ENCODE measurements around the gene EFNA4. TPM values are rescaled to one million over a fixed set of nuclear protein-coding genes. Genes with fewer than 3 reads are reported as not detected.

The EFNA4 gene
- total RNA-seq, 1 experiment from 2014 or later, result 36.7 TPM

DNA sequence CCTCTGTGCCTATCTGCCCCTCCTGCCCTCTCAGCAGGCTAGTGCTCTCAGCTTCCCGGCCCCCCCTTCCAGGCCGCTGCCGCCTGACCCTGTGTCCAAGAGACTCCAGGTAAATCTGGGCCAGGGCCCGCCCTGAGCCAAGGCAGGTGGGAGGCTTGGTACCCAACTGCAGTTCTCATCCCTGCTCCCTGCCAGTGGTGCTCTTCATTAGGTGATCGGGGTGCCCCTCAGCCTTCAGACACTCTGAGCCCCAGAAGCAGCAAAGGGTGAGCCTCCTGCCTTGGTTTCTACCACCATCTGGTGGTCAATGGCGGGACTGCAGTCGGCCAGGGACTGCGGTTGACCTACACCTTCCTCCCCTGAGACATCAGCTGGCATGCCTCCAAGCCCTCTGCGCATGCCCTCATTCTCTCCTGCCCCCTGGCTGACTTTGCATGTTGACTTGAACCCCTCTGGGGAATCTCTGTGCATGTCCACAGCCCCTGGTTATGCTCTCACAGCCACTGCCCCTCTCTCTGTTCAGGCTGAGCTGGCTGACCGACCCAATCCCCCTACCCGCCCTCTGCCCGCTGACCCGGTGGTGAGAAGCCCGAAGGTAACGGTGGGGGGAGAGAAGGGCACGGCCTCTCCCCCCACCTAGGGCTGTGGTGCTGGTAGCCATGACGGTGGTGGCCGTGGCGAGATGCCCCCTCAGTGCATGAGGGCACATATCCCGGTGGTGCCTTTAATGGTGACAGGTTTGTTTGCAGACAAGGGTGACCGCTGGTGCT lies 2.0 kb upstream of the EFNA4 start:
- no peak for TF ChIP-seq EZH2phosphoT487 (IDR thresholded peaks at IDR 0.05; ENCODE audit: borderline replicate concordance, low read length)
- no peak for TF ChIP-seq EZH2 (IDR thresholded peaks at IDR 0.05; ENCODE audit: low read length, unreplicated experiment)
- TF ChIP-seq, protein P1, sequence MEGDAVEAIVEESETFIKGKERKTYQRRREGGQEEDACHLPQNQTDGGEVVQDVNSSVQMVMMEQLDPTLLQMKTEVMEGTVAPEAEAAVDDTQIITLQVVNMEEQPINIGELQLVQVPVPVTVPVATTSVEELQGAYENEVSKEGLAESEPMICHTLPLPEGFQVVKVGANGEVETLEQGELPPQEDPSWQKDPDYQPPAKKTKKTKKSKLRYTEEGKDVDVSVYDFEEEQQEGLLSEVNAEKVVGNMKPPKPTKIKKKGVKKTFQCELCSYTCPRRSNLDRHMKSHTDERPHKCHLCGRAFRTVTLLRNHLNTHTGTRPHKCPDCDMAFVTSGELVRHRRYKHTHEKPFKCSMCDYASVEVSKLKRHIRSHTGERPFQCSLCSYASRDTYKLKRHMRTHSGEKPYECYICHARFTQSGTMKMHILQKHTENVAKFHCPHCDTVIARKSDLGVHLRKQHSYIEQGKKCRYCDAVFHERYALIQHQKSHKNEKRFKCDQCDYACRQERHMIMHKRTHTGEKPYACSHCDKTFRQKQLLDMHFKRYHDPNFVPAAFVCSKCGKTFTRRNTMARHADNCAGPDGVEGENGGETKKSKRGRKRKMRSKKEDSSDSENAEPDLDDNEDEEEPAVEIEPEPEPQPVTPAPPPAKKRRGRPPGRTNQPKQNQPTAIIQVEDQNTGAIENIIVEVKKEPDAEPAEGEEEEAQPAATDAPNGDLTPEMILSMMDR (conservative IDR thresholded peaks at IDR 0.05; ENCODE audit: low read depth, low read length), result peak; percentile 99
- H3K36me3 ChIP-seq (ENCODE audit: low read depth, low read length), result peaks cover 34% of the 10 kb centered on the region
- no peaks in the 10 kb centered on the region for H3F3A ChIP-seq (ENCODE audit: low read length, unreplicated experiment)
- peaks cover 14% of the 10 kb centered on the region for H3K79me2 ChIP-seq (ENCODE audit: low read length)
- ATAC-seq, result peak; percentile 47
- H4K20me1 ChIP-seq (ENCODE audit: low read length), result no peaks in the 10 kb centered on the region
- no peaks in the 10 kb centered on the region for H3K9me2 ChIP-seq (replicated peaks; ENCODE audit: low read length)
- no peaks in the 10 kb centered on the region for H3K27me3 ChIP-seq (ENCODE audit: low read length)
- DNase-seq, result peak; percentile 97
- H3K4me1 ChIP-seq (ENCODE audit: insufficient read depth, low read length), result peaks cover 21% of the 10 kb centered on the region
- no TSS peak for BruUV-seq (replicated peaks)
- intact Hi-C loops (cut with micrococcal nuclease), result loop anchor here (2.0 to 5.0 kb wide), 2 partner anchors 17 to 89 kb away; partner anchors contain the start of genes CKS1B and SHC1
- H3K4me3 ChIP-seq (ENCODE audit: low read length), result no peak overlapping the region
- POLR2A ChIA-PET (ENCODE audit: unreplicated experiment), result no interaction called here
- no peak overlapping the region for H2AFZ ChIP-seq (ENCODE audit: low read length)
- H3K27ac ChIP-seq (ENCODE audit: low read length), result no peak overlapping the region
- CTCF ChIA-PET, result interaction anchor here (0.6 to 1.7 kb wide), 7 partner anchors 9 to 24 kb away, joined by 3 to 9 read pairs (median 4); partner anchors contain the start of gene EFNA3
- no peaks in the 10 kb centered on the region for H3K9me3 ChIP-seq (ENCODE audit: low read length)
- H3K4me2 ChIP-seq (ENCODE audit: low read length), result no peak overlapping the region
- H3K9ac ChIP-seq (ENCODE audit: low read length), result no peak overlapping the region

DNA sequence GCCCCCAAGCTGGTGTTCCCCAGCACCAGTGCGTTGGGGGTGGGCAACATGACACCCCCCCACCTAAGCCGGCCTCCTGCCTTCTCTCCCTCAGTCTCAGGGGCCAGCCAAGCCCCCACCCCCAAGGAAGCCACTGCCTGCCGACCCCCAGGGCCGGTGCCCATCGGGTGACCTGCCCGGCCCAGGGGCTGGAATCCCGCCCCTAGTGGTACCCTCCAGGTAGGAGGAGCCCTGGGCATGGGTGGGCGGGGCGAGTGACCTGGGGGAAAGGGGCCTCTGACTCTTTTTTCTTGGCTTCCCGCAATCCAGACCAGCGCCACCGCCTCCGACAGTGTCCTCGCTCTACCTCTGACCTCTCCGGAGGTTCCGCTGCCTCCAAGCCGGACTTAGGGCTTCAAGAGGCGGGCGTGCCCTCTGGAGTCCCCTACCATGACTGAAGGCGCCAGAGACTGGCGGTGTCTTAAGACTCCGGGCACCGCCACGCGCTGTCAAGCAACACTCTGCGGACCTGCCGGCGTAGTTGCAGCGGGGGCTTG lies 1.3 kb upstream of the EFNA4 start:
- ChIA-PET CTCF (interaction anchor here (0.6 to 2.3 kb wide), 7 partner anchors 9 to 24 kb away, joined by 3 to 14 read pairs (median 5); partner anchors contain the start of gene EFNA3), POLR2A (ENCODE audit: unreplicated experiment) (no interaction called here)
- H3K4me2 ChIP-seq (ENCODE audit: low read length), result 0 out of 2 replicates have a peak overlapping the region, but pooled peaks have one; percentile 82
- H3K27ac ChIP-seq (ENCODE audit: low read length), result no peak overlapping the region
- H4K20me1 ChIP-seq (ENCODE audit: low read length), result no peaks in the 10 kb centered on the region
- H3K4me3 ChIP-seq (ENCODE audit: low read length), result no peak overlapping the region
- H3K79me2 ChIP-seq (ENCODE audit: low read length), result peaks cover 14% of the 10 kb centered on the region
- H3F3A ChIP-seq (ENCODE audit: low read length, unreplicated experiment), result no peaks in the 10 kb centered on the region
- no peak overlapping the region for H3K9ac ChIP-seq (ENCODE audit: low read length)
- H2AFZ ChIP-seq (ENCODE audit: low read length), result no peak overlapping the region
- ATAC-seq (no peak), DNase-seq (no peak)
- no TSS peak for BruUV-seq (replicated peaks)
- H3K27me3 ChIP-seq (ENCODE audit: low read length), result no peaks in the 10 kb centered on the region
- no peaks in the 10 kb centered on the region for H3K9me2 ChIP-seq (replicated peaks; ENCODE audit: low read length)
- TF ChIP-seq EZH2 (IDR thresholded peaks at IDR 0.05; ENCODE audit: low read length, unreplicated experiment) (no peak), EZH2phosphoT487 (IDR thresholded peaks at IDR 0.05; ENCODE audit: borderline replicate concordance, low read length) (no peak)
- no peaks in the 10 kb centered on the region for H3K9me3 ChIP-seq (ENCODE audit: low read length)
- H3K36me3 ChIP-seq (ENCODE audit: low read depth, low read length), result peaks cover 27% of the 10 kb centered on the region
- intact Hi-C loops (cut with micrococcal nuclease), result loop anchor here (5.0 kb wide), 1 partner anchor 90 kb away; the partner anchor contains the start of genes CKS1B and SHC1
- peaks cover 21% of the 10 kb centered on the region for H3K4me1 ChIP-seq (ENCODE audit: insufficient read depth, low read length)

- peak; percentile 48 for DNase-seq
- Histone ChIP-seq H3K4me1 (ENCODE audit: insufficient read depth, low read length) (peaks cover 21% of the 10 kb centered on the region), H3K9me2 (replicated peaks; ENCODE audit: low read length) (no peaks in the 10 kb centered on the region), H3K4me3 (ENCODE audit: low read length) (peak overlapping the region; percentile 76), H3F3A (ENCODE audit: low read length, unreplicated experiment) (no peaks in the 10 kb centered on the region), H3K27me3 (ENCODE audit: low read length) (no peaks in the 10 kb centered on the region), H3K79me2 (ENCODE audit: low read length) (peaks cover 14% of the 10 kb centered on the region), H4K20me1 (ENCODE audit: low read length) (no peaks in the 10 kb centered on the region), H3K4me2 (ENCODE audit: low read length) (peak overlapping the region; percentile 82), H2AFZ (ENCODE audit: low read length) (peak overlapping the region; percentile 83; the same call in 1 of the 2 replicates), H3K27ac (ENCODE audit: low read length) (no peak overlapping the region), H3K9ac (ENCODE audit: low read length) (no peak overlapping the region), H3K36me3 (ENCODE audit: low read depth, low read length) (peaks cover 21% of the 10 kb centered on the region), H3K9me3 (ENCODE audit: low read length) (no peaks in the 10 kb centered on the region)
- intact Hi-C loops (cut with micrococcal nuclease), result loop anchor here (1.0 to 5.0 kb wide), 2 partner anchors 21 to 91 kb away; partner anchors contain the start of genes CKS1B and SHC1
- ChIA-PET CTCF (interaction anchor here (2.3 kb wide), 1 partner anchor 22 kb away, joined by 14 read pairs; no protein-coding TSS in a partner anchor), POLR2A (ENCODE audit: unreplicated experiment) (no interaction called here)
- BruUV-seq (replicated peaks), result no TSS peak
- no peak for TF ChIP-seq EZH2 (IDR thresholded peaks at IDR 0.05; ENCODE audit: low read length, unreplicated experiment)
- TF ChIP-seq, protein P1 (conservative IDR thresholded peaks at IDR 0.05; ENCODE audit: low read depth, low read length), result peak; percentile 54
- ATAC-seq, result peak; percentile 29
These were observed 683 bp upstream of the EFNA4 start for GRCh38 chr1:155062702-155063411.

All from PC-3 (cell line).